ENCODE results near the gene EXOC7. TPM values are rescaled to one million over a fixed set of nuclear protein-coding genes. Genes with fewer than 3 reads are reported as not detected.

EXOC7 gene
- total and polyA plus RNA-seq, 2 donors (not counting 1 experiment from before 2014, with no cell fraction given) = 66.8 to 88.8 TPM

- H3K36me3 ChIP-seq (ENCODE audit: control insufficient read depth, insufficient read depth, low read length) = no peaks in the 10 kb centered on the region
- no peaks in the 10 kb centered on the region for H3K9me3 ChIP-seq (ENCODE audit: control insufficient read depth, insufficient read depth, low read depth, low read length)
- peaks cover 65% of the 10 kb centered on the region for H3K27me3 ChIP-seq (ENCODE audit: control insufficient read depth, insufficient read depth, low read length)
- no peak for DNase-seq (ENCODE audit: low read depth in 2 of 2)
- no peak overlapping the region for H3K27ac ChIP-seq (ENCODE audit: insufficient read depth, low read length)
- no peak overlapping the region for H2AFZ ChIP-seq (ENCODE audit: low read length)
- no peaks in the 10 kb centered on the region for H4K20me1 ChIP-seq (ENCODE audit: control insufficient read depth, extremely low read depth, insufficient read depth, low read length)
- H3K4me1 ChIP-seq (ENCODE audit: control insufficient read depth, extremely low read depth, insufficient read depth, low read length) = no peaks in the 10 kb centered on the region
- no peak overlapping the region for H3K4me2 ChIP-seq (ENCODE audit: extremely low read depth, insufficient read depth, low read length)
- H3K79me2 ChIP-seq (ENCODE audit: control insufficient read depth, insufficient read depth, low read length) = peaks cover 20% of the 10 kb centered on the region
- TF ChIP-seq CTCF (conservative IDR thresholded peaks at IDR 0.05 in 1 of 2, IDR thresholded peaks at IDR 0.05 in 1 of 2; ENCODE audit: low read depth in 1 of 2, low read length in 2 of 2) (peak in 1 of 2 donors; percentile 4), EZH2 (IDR thresholded peaks at IDR 0.05; ENCODE audit: low read length, missing control alignments) (peak; percentile 68)
- H3K4me3 ChIP-seq (replicated peaks in 1 of 4; ENCODE audit: control extremely low read depth in 1 of 4, insufficient read depth in 1 of 4, low read depth in 3 of 4, low read length in 4 of 4) = no peak overlapping the region
- H3K9ac ChIP-seq (ENCODE audit: insufficient read depth, low read length) = no peak overlapping the region
Measured at GRCh38 chr17:76075364-76076145, 28.0 kb downstream of the EXOC7 start.

GRCh38 chr17:76074390-76075363, 28.9 kb downstream of the EXOC7 start, which contains the start of gene GALR2:
Gene GALR2, plus strand, starts transcription at chr17:76074781. Its CDS starts 103 bp downstream, at chr17:76074884.
- Histone ChIP-seq H3K79me2 (ENCODE audit: control insufficient read depth, insufficient read depth, low read length) (peaks cover 27% of the 10 kb centered on the region), H3K4me3 (replicated peaks in 1 of 4; ENCODE audit: control extremely low read depth in 1 of 4, insufficient read depth in 1 of 4, low read depth in 3 of 4, low read length in 4 of 4) (no peak within 1 kb of the TSS)

More at GRCh38 chr17:76074390-76075363, 28.9 kb downstream of the EXOC7 start, which contains the start of gene GALR2:
- no peak within 1 kb of the TSS for H3K27ac ChIP-seq (ENCODE audit: insufficient read depth, low read length)
- DNase-seq (ENCODE audit: low read depth in 2 of 2) = no peak
- H3K27me3 ChIP-seq (ENCODE audit: control insufficient read depth, insufficient read depth, low read length) = peaks cover 57% of the 10 kb centered on the region
- H3K9ac ChIP-seq (ENCODE audit: insufficient read depth, low read length) = no peak within 1 kb of the TSS
- H3K9me3 ChIP-seq (ENCODE audit: control insufficient read depth, insufficient read depth, low read depth, low read length) = no peaks in the 10 kb centered on the region
- no peaks in the 10 kb centered on the region for H3K4me1 ChIP-seq (ENCODE audit: control insufficient read depth, extremely low read depth, insufficient read depth, low read length)
- H2AFZ ChIP-seq (ENCODE audit: low read length) = no peak within 1 kb of the TSS
- peak; percentile 67 for TF ChIP-seq EZH2 (IDR thresholded peaks at IDR 0.05; ENCODE audit: low read length, missing control alignments)
- no peak for TF ChIP-seq CTCF (conservative IDR thresholded peaks at IDR 0.05 in 1 of 2, IDR thresholded peaks at IDR 0.05 in 1 of 2; ENCODE audit: low read depth in 1 of 2, low read length in 2 of 2)
- H3K4me2 ChIP-seq (ENCODE audit: extremely low read depth, insufficient read depth, low read length) = no peak within 1 kb of the TSS
- H4K20me1 ChIP-seq (ENCODE audit: control insufficient read depth, extremely low read depth, insufficient read depth, low read length) = no peaks in the 10 kb centered on the region
- H3K36me3 ChIP-seq (ENCODE audit: control insufficient read depth, insufficient read depth, low read length) = no peaks in the 10 kb centered on the region

Data from fibroblast of lung (primary cell).